DOHH2 (cell line): ENCODE results near the gene MAFB.

Experiments
- EZH2phosphoT487 ChIP-seq: fragments of 200-600 bp; sonication (generic); IDR thresholded peaks from 2 replicates; pipeline ENCODE4 v1.6.1; 2017; ENCODE audit warnings: borderline replicate concordance, mild to moderate bottlenecking, antibody characterized with exemption, low read length, moderate library complexity, mixed read lengths
- TF ChIP-seq, protein P1 (sequence below): fragments of 200-600 bp; sonication (generic); IDR thresholded peaks from one replicate; pipeline ENCODE4 v1.5.1; 2014; ENCODE audit warnings: antibody characterized with exemption, mild to moderate bottlenecking, low read depth, low read length; ENCODE audit not compliant: poor library complexity, severe bottlenecking

DNA sequence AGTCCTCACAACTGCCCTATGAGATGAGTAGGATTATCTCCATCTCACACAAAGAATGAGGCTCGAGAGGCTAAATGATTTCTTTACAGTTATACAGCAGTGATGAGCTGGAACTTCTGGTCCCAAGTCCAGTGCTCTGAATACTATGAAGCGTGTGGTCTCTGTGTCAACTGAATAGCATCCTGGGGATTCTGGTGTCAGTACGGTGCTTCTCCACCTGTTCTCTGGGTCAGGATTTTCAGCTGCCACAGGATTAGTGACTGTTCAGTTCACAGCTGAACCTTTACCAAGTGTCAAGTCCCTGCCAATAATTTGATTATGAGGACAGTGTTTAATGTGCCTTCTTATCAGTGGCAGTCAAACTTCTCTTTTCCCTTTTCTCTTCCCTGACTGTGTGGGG, 5.2 kb upstream of the MAFB start:
- TF ChIP-seq, protein P1, sequence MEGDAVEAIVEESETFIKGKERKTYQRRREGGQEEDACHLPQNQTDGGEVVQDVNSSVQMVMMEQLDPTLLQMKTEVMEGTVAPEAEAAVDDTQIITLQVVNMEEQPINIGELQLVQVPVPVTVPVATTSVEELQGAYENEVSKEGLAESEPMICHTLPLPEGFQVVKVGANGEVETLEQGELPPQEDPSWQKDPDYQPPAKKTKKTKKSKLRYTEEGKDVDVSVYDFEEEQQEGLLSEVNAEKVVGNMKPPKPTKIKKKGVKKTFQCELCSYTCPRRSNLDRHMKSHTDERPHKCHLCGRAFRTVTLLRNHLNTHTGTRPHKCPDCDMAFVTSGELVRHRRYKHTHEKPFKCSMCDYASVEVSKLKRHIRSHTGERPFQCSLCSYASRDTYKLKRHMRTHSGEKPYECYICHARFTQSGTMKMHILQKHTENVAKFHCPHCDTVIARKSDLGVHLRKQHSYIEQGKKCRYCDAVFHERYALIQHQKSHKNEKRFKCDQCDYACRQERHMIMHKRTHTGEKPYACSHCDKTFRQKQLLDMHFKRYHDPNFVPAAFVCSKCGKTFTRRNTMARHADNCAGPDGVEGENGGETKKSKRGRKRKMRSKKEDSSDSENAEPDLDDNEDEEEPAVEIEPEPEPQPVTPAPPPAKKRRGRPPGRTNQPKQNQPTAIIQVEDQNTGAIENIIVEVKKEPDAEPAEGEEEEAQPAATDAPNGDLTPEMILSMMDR: no peak
- no peak for TF ChIP-seq EZH2phosphoT487
